ENCODE measurements around the gene IYD.

The IYD gene, protein sequence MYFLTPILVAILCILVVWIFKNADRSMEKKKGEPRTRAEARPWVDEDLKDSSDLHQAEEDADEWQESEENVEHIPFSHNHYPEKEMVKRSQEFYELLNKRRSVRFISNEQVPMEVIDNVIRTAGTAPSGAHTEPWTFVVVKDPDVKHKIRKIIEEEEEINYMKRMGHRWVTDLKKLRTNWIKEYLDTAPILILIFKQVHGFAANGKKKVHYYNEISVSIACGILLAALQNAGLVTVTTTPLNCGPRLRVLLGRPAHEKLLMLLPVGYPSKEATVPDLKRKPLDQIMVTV

DNA sequence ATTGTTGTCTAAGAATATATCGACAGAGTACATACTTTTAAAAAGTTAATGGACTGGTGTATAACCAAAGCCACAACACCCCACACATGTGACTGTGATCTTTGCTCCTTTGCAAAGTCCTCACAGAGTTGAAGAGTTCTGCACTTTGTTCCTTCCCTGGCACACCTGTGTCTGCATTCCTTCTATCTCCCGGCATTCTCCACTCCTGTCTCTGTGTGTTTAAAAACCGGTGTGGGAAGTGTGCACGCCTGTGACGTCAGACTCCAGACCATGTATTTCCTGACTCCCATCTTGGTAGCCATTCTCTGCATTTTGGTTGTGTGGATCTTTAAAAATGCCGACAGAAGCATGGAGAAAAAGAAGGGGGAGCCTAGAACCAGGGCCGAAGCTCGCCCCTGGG is at the start of gene IYD:
Gene IYD, plus strand, starts transcription at position 251 of the 400 bp plus-strand sequence. Its CDS starts 20 bp downstream, at position 271.
- DNase-seq = no peak

DNA sequence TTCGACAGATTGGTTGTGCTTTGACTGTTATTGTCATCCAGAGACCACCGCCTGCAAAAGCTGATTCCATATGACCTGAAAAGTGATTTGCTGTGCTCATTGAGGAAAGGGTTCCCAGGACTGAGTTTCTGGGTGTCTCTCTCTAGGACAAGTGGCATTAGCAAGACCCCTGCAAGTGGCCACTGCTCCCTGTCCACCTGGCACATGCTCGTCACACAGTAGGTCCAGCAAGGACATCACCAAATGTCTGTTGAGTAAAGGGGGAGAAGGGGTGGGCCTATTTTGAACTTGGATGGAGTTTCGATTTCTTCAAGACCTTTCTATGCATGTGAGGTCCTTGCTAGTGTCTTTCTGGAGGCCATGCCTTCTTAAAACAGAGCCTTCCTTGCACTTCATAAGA is 48.9 kb upstream of the IYD start:
- no peak for DNase-seq

DNA sequence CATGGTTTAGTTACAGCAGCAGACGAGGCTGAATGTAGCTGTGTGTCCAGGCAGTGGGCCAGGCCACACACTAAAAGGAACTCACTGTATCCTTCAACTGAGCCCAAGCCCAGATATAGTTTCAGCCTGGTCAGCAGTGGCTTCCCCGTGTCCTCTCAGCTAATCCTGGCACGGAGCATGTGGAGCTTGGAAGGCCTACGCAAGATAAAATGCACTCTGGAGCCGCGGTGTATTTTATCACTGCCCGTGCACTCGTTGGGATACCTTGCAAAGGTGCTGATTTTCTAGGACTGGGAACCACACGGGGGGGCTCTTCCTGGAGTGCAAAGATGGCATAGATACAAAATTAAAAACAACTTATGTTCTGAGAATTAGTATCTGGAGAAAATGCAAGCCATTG is 48.4 kb upstream of the IYD start:
- no peak for DNase-seq

DNA sequence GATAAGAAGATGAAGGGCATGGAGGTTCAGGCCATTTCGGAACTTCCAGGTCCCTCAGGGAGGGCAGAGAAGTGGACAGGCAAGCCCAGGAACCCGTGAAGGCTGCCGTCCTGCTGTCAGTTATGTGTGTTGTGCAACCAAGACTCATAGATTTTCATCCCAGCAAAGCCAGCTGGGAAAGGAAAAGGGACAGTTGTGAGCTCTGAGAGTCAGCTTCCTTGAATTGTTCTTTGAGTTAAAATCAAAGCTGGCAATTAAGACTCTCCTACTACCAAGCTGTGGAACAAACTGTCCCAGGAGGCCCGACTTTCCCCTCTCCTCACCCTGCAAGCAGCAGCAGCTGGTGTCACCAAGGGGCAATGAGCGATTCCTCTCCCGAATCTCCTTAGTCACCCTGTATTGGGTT is 46.3 kb upstream of the IYD start:
- no peak for DNase-seq

DNA sequence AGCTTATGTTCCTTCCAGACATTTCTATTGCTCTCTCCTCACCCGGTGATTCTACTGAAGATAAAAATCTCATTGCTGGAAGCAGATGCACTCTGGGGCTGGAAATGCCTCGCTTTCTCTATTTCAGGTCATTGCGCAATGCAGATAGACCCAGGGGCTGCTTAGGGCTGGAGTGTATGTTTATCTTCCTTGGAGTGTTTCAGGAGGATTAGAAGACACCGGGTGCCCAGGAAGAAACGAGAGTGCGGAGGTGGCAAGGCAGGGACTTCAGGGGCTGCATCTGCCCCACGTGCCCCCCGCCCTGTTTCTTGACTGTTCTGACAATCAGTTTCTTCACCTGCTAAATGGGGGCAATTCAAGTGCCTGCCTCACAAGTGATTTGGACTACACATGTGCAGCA is 45.6 kb upstream of the IYD start:
- no peak for DNase-seq

DNA sequence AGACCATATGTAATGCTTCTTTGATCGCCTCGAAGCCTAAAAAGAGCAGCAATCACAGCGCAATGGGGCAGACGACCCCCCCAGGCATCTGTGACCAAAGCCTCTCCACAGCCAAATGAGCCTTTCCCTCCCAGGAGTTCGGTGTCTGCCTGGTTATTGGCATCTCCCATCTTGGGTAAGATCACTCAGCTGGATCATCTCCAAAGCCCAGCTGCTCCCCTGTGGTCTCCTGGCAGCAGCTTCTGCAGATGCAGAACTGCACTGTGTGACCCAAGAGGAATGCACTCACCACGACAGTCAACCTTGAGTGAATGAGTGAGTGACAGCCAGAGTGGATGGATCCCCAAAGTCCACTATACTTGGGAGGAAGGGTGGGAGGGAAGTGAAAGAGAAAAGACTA is 44.8 kb upstream of the IYD start:
- no peak for DNase-seq

DNA sequence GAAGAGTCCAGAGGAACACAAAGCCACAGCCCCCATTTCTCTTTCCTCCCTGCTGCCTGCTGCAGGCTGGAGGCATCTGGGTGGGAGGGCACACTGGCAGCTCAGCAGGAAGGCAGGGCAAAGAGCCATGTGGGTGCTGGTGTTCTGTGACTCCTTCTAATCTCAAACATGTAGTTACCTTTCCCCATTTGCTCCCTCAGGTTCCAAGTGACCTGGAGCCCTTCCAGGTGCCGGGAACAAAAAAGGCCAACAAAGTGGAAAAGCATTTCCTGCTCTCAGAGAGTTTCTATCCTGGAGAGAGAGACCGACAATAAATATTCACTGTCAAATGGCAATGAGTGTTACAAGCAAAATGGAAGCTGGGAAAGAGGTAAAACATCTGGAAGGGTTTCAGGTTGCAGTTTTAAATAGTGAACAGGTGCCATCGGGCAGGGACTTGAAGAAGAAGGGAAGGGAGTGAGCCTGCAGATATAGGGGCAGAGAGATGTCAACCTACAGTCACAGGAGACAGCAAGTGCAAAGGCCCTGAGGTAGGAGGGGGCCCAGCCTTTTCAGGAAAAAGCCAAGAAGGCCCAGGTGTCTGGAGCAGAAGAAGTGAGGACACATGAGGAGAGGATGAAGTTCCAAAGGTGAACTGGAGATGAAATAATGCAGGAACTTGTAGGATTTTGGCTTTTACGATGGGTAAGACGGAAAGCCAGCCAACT is 43.6 kb upstream of the IYD start:
- DNase-seq = no peak

DNA sequence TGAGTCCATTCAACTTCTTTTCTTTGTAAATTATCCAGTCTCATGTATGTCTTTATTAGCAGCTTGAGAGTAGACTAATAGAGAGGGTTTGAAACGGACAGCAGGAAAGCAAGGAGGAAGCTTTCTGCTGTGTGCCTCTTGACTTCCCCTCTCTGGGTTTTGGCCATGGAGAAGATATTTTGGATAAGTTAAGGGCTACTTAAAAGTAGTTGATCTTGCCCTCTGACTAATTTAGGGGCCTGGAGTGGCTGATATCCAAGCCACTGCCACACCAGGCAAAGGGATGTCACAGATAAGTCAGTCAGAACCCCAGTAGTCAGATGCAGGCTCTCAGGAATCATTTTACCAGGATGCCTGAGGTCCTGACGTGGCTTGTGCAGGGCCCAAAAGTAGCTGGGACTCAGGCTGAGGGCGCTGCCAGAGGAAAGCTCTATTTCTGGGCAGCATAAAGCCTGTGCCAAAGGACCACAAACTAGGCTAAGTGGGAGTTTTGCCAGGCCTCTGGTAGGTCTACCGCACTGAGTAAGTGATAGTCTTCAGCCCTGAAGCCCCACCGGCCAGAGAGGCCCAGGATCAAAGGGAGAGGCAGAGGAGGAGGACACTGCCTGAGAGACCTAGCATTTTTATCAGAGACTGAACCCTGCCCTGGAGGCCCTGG is 41.6 kb upstream of the IYD start:
- no peak for DNase-seq

DNA sequence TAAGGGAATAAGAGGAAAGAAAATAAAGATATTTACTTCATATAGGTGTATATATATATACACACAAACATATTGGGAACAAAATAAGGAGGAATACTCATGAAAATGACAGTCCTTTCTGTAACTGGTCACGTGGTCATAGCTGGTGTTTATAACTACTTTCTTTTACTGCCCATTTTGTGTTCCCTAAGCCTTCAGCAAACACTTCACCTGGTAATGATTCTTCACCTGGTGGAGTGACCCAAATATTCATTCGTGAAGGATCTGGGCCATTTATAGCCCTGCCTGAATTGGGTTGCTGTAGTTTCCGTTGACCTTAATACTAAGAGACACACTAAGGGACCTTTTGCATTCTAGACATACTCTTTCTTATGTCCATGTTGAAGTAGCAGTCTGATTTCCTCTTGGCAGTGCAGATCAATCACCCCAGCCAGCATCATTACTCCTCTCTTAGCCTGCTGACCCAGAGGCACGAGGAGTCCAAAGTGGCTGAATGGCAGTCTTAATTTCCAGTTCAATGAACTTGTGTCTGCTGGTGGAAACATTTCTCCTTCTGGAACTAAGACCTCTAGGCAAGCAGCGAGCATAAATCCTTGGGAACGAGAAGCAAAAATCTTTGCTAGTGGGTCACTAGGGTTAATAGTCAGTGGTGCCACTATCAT is 39.9 kb upstream of the IYD start:
- no peak for DNase-seq

DNA sequence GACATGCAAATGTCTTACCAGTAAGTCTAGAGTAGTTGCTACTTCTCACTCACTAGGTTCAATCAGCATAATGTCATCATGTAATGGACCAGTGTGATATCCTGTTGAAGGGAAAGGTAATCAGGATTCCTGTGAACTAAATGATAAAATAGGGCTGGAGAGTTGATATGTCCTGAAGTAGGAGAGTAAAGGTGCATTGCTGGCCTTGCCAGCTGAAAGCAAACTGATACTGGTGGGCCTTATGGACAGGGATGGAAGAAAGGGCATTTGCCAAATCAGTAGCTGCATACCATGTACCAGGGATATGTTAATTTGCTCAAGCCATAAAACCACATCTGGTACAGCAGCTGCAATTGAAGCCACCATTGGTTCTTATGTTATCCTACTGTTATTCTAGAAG is 37.5 kb upstream of the IYD start:
- no peak for DNase-seq

DNA sequence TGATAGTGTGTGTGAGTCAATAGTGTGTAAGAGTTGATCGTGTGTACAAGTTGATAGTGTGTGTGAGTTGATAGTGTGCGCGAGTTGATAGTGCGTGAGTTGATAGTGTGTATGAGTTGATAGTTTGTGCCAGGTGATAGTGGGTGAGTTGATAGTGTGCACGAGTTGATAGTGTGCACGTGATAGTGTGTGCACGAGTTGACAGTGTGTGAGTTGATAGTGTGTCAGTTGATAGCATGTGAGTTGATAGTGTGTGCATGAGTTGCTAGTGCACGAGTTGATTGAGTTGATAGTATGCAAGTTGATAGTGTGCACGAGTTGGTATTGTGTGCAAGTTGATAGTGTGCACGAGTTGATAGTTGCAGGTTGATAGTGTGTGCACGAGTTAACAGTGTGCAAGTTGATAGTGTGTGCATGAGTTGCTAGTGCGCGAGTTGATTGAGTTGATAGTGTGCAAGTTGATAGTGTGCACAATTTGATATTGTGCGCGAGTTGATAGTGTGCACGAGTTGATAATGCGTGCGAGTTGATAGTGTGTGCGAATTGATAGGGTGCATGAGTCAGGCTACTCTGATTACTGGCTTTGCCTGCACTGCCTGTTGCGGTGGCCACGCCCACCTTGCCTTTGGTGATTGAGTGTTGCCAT is 35.8 kb upstream of the IYD start:
- DNase-seq = no peak

DNA sequence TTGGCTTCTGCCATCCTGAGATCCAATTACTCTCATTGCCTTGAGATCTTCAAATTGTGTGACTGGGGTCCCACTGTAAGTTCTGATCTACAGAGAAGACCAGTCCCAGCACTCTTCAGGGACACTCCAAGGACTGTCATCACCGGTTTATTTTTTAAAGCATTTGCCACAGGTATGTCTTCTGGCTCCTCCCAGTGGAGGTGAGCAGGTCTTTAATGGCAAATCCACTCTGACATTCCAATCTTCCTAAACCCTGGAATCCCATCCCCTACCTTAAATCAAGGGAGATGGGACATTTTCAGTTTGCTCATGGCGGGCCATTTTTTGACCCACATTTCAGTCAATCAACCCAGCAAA is 35.2 kb upstream of the IYD start:
- no peak for DNase-seq

DNA sequence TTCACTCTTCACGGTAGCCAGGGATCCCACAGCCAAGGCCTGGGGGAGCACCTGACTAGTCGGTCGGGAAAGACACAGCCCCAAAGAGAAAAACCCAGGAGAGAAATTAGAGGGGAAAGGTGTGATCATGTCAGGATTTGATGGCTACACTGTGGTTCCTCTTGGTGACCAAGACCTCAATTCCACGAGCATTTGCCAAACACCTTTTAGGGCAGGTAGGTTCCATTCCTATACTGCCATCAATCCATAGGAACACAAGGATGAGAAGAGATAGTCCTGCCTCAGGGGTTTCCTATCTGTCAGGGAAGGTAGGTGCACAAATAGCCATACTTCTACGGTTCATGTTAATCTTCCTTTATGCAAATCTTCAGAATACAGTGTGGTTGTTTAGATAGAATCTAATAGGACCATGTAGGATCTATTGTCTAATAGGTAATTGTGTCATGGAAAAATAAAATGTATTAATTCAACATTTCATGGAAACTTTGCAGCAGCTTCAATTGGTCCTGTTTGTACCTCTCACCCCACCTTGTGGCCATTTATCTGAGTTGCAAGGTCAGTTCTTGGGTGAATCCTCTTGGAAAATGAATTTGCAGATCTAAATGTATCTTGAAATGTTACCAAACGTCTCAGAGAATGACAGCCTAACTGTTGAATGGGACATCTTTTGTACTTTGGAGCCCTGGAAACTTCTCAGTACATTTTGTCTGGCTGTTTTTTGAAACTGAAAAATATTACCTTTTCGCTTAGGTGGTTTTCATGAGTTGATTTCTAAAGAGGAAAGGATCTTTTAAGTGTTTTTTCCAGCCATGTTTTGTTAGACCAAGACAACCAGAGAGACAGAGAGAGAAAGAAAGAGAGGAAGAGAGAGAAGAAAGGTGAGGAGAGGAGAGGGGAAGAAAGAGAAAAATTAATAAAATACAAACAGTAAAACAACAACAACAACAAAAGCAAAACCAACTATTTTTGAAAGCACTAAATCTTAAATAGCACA is 33.7 kb upstream of the IYD start:
- DNase-seq = no peak

DNA sequence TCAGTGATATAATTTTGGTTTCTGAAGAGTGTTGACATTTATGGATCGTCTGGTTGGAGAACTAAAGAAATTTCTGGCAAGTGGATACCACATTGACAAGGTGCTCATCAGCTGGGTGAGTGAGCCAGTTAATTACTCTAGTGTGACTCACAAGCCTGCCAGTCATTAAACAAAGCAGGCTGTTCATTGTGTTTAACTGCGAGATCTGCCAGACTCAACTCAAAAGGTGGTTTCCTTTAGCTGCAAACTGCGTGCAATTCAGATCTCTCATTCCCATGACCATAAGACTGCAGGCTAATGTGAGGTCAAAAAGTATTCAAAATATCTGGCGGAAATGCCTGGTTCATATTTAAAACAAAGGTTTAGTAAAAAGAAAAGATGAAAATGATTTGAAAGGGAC is 32.5 kb upstream of the IYD start:
- DNase-seq = no peak

DNA sequence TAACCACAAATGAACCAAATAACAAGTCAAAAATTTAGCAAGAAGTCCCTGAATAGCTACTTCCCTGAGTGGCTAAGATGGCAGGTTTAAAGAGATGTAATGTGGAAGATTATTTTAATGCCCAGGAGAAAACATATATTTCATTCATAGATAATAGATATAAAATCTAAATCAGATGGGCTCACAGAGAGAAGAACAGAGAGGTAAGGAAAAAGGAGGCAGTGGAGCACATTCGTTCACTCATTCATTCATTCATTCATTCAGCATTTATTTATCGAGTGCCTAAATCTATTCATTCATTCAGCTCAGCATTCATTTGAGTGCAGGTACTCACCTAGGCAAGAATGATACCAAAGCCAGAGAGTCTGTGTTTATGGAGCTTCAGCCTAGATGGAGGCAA is 32.1 kb upstream of the IYD start:
- no peak for DNase-seq

DNA sequence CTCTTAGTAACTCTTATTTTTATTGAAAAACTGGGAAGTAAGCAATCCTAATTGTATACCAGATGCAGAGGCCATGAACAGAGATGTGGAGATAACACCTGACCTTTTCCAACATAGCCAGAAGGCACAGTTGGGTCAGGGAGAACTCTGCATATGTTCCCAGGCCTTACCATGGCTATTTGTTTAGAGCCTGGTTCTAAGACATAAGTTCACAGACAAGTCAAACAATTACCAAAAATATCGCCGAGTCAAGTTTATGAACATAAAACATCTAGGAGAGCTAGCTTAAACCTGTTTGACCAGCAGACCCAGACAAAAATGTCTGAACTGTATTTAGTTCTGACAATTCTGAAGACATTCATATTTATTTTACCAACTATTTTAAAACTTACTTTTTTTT is 26.7 kb upstream of the IYD start:
- DNase-seq = no peak

DNA sequence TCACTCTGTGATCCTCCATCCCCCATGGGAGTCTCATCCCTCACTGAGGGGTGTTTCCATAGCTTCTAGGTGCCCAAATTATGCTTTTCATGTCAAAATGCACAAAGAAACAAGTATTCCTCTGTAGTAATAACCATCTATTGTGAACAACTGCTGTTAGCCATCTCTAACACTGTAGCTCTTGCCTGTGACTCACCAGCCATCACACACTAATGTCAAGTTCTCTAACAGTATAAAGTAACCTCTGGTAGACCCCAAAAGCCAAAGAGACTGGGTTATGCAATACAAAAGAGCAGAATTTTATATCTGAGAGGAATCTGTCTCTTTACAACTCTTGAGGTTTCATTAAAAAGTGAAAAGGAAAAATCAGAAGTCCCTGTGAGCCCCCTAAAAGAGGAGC is 25.4 kb upstream of the IYD start:
- DNase-seq = no peak

DNA sequence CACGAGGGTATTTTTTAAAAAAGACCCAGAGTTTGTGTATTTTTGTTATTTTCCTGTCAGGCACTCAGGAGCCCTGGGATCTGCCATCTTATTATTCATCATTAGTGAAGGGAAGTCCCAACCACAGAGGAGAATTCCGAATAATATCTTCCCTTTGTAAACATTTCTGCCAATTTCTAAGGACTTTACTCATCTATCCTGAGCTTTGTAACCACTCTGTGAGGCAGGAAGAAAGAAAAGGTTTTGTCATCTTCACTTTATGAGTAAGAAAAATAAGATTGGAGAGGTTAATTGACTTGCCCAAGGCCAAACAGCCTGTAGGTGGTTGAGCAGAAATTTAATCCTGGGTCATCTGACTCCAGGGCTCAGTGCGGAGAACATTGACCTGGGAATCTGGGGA is 23.0 kb upstream of the IYD start:
- DNase-seq = no peak

DNA sequence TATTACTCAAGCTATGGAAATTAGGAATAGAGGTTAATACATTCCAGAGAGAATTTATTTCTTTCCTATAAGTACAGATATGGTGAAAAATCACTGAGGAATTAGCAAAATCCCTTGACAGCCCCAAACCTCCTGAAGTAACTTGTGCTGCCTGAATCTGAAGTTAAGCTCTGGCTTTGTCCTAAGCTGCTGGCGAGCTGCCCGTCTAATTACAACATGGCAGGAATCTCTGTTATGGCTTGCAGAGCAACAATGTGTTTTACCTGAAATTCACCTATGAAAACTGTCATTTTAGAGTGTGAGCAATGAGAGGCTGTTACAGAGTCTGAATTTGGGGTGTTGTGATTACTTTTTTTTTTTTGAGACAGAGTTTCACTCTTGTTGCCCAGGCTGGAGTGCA is 22.5 kb upstream of the IYD start:
- DNase-seq = no peak

DNA sequence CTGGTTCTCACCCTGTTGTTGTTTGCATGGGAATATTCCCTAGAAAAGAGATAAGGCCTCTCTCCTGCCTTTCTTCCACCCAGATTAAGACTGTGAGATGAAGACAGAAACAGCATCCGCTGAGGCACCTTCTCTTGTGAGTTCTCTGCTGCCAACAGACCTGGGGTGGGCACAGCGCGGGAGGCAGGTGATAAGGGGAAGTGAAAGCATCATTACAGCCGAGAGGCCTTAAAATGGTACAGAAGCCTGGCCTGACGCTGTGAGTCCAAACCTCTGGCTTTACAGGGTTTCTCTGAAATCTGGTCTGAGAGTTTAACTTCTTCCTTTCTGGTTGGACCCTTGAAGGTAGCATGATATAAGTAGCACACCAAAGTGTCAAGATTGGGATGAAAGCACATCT is 21.0 kb upstream of the IYD start:
- DNase-seq = no peak

DNA sequence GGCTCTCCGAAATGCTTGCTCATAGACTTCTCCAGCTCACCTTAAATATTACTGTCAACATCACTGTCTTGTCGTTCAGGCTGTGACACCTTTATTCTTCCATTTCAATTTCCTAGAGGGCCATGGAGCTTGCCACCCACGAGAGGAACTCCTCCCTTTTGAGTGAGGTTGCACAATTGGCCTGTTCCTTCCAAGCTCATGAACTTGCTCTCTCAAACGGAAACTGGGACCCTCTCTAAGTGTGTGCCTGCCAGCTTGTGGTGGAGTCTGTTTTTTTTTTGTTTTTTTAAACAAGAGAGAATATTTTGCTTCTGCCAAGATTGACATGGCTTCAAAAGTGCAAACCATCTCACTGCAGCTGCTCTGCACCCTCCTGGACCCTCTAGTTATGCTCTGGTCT is 19.3 kb upstream of the IYD start:
- no peak for DNase-seq

Data from NCI-H1092 (cell line).